H1 (cell line): ENCODE data around the gene NOVA1.
"Not testable (repeated sequence)": the region's sequence is repeated elsewhere in the genome, so short reads cannot be mapped to it uniquely, and the experiment has no call there.

Experiments used
- FOSL1 ChIP-seq: IDR thresholded peaks from 2 replicates; pipeline ENCODE4 v1.6.1; 2011; ENCODE audit warnings: mild to moderate bottlenecking, low read depth, low read length, moderate library complexity; ENCODE audit not compliant: insufficient read depth
- GTF2F1 ChIP-seq: IDR thresholded peaks from 2 replicates; pipeline ENCODE4 v1.6.1; 2012; ENCODE audit warnings: low read depth, low read length, improper control_type of control experiment, borderline replicate concordance
- JUND ChIP-seq: IDR thresholded peaks from 2 replicates; pipeline ENCODE4 v1.6.1; 2011; ENCODE audit warnings: mild to moderate bottlenecking, improper control_type of control experiment, low read length
- POLR2A ChIP-seq, 2 experiments: IDR thresholded peaks; 1 replicate in 1 of 2; 2 replicates in 1 of 2; pipeline ENCODE4 v1.6.1; 2011; ENCODE audit warnings: low read depth in 2 of 2, low read length in 2 of 2, mild to moderate bottlenecking in 2 of 2; ENCODE audit errors: control extremely low read depth in 1 of 2
- POLR2AphosphoS5 ChIP-seq: IDR thresholded peaks from 2 replicates; pipeline ENCODE4 v1.6.1; 2011; ENCODE audit warnings: low read depth, low read length
- RFX5 ChIP-seq: IDR thresholded peaks from 2 replicates; pipeline ENCODE4 v1.6.1; 2011; ENCODE audit warnings: low read depth, low read length, improper control_type of control experiment, borderline replicate concordance
- SUZ12 ChIP-seq: fragments of 200-600 bp; sonication (generic); IDR thresholded peaks from 2 replicates; pipeline ENCODE4 v1.6.1; 2012; ENCODE audit warnings: mild to moderate bottlenecking, inconsistent platforms, low read length, moderate library complexity, mixed read lengths
- YY1 ChIP-seq: IDR thresholded peaks from 2 replicates; pipeline ENCODE4 v1.6.1; 2011; ENCODE audit warnings: low read depth, mild to moderate bottlenecking, low read length
- TF ChIP-seq, protein P1 (sequence below), 3 experiments: IDR thresholded peaks; 1 replicate in 2 of 3; 2 replicates in 1 of 3; pipeline versions ENCODE4 v1.5.1 to v1.6.1; 2011; ENCODE audit warnings: low read length in 3 of 3, mild to moderate bottlenecking in 3 of 3, inconsistent platforms in 2 of 3, low read depth in 1 of 3, moderate library complexity in 1 of 3; ENCODE audit not compliant: insufficient read depth in 1 of 3; ENCODE audit errors: control extremely low read depth in 1 of 3
- TF ChIP-seq, protein P2 (sequence below): IDR thresholded peaks from 2 replicates; pipeline ENCODE4 v1.6.1; 2012; ENCODE audit warnings: low read length, inconsistent platforms
- TF ChIP-seq, protein P3 (sequence below): IDR thresholded peaks from 2 replicates; pipeline ENCODE4 v1.6.1; 2012; ENCODE audit warnings: inconsistent platforms

DNA sequence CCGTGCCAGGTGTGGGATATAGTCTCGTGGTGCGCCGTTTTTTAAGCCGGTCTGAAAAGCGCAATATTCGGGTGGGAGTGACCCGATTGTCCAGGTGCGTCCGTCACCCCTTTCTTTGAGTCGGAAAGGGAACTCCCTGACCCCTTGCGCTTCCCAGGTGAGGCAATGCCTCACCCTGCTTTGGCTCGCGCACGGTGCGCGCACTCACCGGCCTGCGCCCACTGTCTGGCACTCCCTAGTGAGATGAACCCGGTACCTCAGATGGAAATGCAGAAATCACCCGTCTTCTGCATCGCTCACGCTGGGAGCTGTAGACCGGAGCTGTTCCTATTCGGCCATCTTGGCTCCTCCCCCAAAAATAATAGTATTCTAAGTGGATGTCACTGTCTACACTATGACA lies 37.1 kb upstream of the NOVA1 start:
- TF ChIP-seq YY1; GTF2F1; SUZ12; FOSL1; POLR2AphosphoS5; JUND; POLR2A (IDR thresholded peaks at IDR 0.05; ENCODE audit: control extremely low read depth in 1 of 2, low read depth in 2 of 2, low read length in 2 of 2); RFX5: not testable (repeated sequence)
- TF ChIP-seq, protein P1, sequence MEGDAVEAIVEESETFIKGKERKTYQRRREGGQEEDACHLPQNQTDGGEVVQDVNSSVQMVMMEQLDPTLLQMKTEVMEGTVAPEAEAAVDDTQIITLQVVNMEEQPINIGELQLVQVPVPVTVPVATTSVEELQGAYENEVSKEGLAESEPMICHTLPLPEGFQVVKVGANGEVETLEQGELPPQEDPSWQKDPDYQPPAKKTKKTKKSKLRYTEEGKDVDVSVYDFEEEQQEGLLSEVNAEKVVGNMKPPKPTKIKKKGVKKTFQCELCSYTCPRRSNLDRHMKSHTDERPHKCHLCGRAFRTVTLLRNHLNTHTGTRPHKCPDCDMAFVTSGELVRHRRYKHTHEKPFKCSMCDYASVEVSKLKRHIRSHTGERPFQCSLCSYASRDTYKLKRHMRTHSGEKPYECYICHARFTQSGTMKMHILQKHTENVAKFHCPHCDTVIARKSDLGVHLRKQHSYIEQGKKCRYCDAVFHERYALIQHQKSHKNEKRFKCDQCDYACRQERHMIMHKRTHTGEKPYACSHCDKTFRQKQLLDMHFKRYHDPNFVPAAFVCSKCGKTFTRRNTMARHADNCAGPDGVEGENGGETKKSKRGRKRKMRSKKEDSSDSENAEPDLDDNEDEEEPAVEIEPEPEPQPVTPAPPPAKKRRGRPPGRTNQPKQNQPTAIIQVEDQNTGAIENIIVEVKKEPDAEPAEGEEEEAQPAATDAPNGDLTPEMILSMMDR (IDR thresholded peaks at IDR 0.05; ENCODE audit: control extremely low read depth in 1 of 3, insufficient read depth in 1 of 3, low read depth in 1 of 3, low read length in 3 of 3) = not testable (repeated sequence)
- TF ChIP-seq, protein P2, sequence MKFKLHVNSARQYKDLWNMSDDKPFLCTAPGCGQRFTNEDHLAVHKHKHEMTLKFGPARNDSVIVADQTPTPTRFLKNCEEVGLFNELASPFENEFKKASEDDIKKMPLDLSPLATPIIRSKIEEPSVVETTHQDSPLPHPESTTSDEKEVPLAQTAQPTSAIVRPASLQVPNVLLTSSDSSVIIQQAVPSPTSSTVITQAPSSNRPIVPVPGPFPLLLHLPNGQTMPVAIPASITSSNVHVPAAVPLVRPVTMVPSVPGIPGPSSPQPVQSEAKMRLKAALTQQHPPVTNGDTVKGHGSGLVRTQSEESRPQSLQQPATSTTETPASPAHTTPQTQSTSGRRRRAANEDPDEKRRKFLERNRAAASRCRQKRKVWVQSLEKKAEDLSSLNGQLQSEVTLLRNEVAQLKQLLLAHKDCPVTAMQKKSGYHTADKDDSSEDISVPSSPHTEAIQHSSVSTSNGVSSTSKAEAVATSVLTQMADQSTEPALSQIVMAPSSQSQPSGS = not testable (repeated sequence)
- TF ChIP-seq, protein P3, sequence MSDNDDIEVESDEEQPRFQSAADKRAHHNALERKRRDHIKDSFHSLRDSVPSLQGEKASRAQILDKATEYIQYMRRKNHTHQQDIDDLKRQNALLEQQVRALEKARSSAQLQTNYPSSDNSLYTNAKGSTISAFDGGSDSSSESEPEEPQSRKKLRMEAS = not testable (repeated sequence)
